Neural crest cell (in vitro differentiated cells): ENCODE measurements around the gene PIP. TPM values are rescaled to one million over a fixed set of nuclear protein-coding genes. Genes with fewer than 3 reads are reported as not detected.
"Not testable (repeated sequence)": the region's sequence is repeated elsewhere in the genome, so short reads cannot be mapped to it uniquely, and the experiment has no call there.

Source experiments
- DNase-seq: peaks from one replicate; pipeline ENCODE4 v3.0.0; 2021; ENCODE audit warnings: low read depth, mixed read lengths, low spot score
- H3K27ac Mint-ChIP-seq: one replicate; pipeline ENCODE4 v1.8.0; 2021; ENCODE audit warnings: mild to moderate bottlenecking, mixed read lengths; ENCODE audit not compliant: unreplicated experiment
- H3K27me3 Mint-ChIP-seq: 2 replicates; pipeline ENCODE4 v1.8.0; 2021; ENCODE audit warnings: low read depth, mild to moderate bottlenecking, mixed read lengths
- H3K36me3 Mint-ChIP-seq: 2 replicates; pipeline ENCODE4 v1.8.0; 2021; ENCODE audit warnings: low read depth, mild to moderate bottlenecking, mixed read lengths
- H3K4me1 Mint-ChIP-seq: 2 replicates; pipeline ENCODE4 v1.8.0; 2021; ENCODE audit warnings: mixed read lengths
- H3K4me3 Mint-ChIP-seq: one replicate; pipeline ENCODE4 v1.8.0; 2021; ENCODE audit warnings: mild to moderate bottlenecking, mixed read lengths
- H3K9me3 Mint-ChIP-seq: 2 replicates; pipeline ENCODE4 v1.8.0; 2021; ENCODE audit warnings: mixed read lengths
- long read RNA-seq: library from polyadenylated mRNA; unstranded; transcript quantifications from one replicate; pipeline ENCODE4 v2.0.0, GENCODE V29; 2020
- total RNA-seq: library from RNA; stranded (reverse); gene quantifications from 2 replicates; pipeline ENCODE4 v1.2.1, GENCODE V29; 2021
- TF ChIP-seq, protein P1 (sequence below): fragments of 200-600 bp; sonication (generic); conservative IDR thresholded peaks from 2 replicates; pipeline ENCODE4 v1.5.0; 2021; ENCODE audit warnings: antibody characterized with exemption, mild to moderate bottlenecking

The PIP gene, protein sequence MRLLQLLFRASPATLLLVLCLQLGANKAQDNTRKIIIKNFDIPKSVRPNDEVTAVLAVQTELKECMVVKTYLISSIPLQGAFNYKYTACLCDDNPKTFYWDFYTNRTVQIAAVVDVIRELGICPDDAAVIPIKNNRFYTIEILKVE
- not detected in 2 replicates for total RNA-seq
- long read RNA-seq, result 0 reads

DNA sequence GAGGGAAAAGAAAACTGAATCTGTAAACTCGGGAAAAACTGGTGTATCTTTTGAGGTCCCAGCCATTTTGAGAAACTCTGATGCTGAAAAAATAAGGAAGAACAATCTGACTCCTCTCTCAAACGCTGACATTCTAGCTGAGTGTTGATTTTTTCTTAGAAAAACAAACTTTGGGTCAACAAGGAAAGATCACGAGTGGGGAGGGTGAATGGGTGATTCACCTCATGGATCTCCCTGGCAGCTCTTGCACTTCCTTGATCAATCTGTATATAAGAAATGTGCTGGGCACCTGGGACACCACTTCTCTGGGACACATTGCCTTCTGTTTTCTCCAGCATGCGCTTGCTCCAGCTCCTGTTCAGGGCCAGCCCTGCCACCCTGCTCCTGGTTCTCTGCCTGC, at the start of gene PIP:
PIP (plus strand) TSS at position 297 of the 400 bp plus-strand sequence; CDS start at position 337, 40 bp downstream.
- Mint-ChIP-seq H3K9me3 (no peaks in the 10 kb centered on the region), H3K27me3 (peaks cover 48% of the 10 kb centered on the region), H3K4me3 (no peak within 1 kb of the TSS), H3K27ac (no peak within 1 kb of the TSS), H3K36me3 (no peaks in the 10 kb centered on the region), H3K4me1 (no peaks in the 10 kb centered on the region)
- TF ChIP-seq, protein P1, sequence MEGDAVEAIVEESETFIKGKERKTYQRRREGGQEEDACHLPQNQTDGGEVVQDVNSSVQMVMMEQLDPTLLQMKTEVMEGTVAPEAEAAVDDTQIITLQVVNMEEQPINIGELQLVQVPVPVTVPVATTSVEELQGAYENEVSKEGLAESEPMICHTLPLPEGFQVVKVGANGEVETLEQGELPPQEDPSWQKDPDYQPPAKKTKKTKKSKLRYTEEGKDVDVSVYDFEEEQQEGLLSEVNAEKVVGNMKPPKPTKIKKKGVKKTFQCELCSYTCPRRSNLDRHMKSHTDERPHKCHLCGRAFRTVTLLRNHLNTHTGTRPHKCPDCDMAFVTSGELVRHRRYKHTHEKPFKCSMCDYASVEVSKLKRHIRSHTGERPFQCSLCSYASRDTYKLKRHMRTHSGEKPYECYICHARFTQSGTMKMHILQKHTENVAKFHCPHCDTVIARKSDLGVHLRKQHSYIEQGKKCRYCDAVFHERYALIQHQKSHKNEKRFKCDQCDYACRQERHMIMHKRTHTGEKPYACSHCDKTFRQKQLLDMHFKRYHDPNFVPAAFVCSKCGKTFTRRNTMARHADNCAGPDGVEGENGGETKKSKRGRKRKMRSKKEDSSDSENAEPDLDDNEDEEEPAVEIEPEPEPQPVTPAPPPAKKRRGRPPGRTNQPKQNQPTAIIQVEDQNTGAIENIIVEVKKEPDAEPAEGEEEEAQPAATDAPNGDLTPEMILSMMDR, result no peak
- no peak for DNase-seq

DNA sequence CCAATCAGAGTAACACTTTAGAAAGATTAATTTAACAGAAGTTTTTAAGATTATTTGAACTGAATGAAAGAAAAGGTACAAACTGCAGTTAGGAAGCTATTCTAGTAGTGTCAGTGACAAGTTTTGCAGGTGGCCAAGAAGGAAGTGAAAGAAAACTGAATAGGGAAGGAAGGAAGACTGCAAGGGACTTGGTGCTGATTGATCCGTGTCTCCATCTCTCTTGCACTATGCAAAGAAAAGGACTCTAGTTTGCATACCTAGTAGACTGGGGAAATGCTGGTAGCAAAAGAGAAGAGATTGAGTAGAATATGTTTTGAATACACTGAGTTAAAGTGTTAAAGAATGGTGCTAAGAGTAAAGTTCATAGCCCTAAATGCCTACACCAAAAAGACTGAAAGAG, 46.8 kb upstream of the PIP start:
- peaks cover 4% of the 10 kb centered on the region for H3K36me3 Mint-ChIP-seq
- H3K4me1 Mint-ChIP-seq, result no peaks in the 10 kb centered on the region
- H3K9me3 Mint-ChIP-seq, result peaks cover 14% of the 10 kb centered on the region
- DNase-seq, result no peak
- H3K4me3 Mint-ChIP-seq, result no peak overlapping the region
- TF ChIP-seq, protein P1, result no peak
- H3K27ac Mint-ChIP-seq, result no peak overlapping the region
- peaks cover 8% of the 10 kb centered on the region for H3K27me3 Mint-ChIP-seq

DNA sequence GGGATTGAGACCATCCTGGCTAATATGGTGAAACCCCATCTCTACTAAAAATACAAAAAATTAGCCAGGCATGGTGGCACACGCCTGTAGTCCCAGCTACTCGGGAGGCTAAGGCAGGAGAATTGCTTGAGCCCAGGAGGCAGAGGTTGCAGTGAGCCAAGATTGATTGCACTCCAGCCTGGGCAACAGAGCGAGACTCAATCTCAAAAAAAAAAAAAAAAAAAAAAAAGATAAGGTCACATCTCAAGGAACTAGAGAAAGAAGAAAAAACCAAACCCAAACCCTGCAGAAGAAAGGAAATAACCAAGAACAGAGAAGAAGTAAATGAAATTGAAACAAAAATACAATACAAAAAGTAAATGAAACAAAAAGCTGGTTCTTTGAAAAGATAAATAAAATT, 46.3 kb upstream of the PIP start:
- not testable (repeated sequence) for H3K4me3 Mint-ChIP-seq, DNase-seq, H3K36me3 Mint-ChIP-seq, H3K27ac Mint-ChIP-seq, H3K27me3 Mint-ChIP-seq, H3K4me1 Mint-ChIP-seq
- peaks cover 14% of the 10 kb centered on the region for H3K9me3 Mint-ChIP-seq

DNA sequence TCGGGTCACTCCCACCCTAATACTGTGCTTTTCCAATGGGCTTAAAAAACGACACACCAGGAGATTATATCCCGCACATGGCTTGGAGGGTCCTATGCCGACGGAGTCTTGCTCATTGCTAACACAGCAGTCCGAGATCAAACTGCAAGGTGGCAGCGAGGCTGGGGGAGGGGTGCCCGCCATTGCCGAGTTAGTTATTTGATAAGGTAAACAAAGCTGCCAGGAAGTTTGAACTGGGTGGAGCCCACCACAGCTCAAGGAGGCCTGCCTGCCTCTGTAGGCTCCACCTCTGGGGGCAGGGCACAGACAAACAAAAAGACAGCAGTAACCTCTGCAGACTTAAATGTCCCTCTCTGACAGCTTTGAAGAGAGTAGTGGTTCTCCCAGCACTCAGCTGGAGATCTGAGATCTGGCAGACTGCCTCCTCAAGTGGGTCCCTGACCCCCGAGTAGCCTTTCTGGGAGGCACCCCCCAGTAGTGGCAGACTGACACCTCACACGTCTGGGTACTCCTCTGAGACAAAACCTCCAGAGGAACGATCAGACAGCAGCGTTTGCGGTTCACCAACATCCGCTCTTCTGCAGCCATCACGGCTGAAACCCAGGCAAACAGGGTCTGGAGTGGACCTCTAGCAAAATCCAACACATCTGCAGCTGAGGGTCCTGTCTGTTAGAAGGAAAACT, 43.2 kb upstream of the PIP start:
- peaks cover 14% of the 10 kb centered on the region for H3K9me3 Mint-ChIP-seq
- not testable (repeated sequence) for H3K36me3 Mint-ChIP-seq, H3K27ac Mint-ChIP-seq, H3K4me1 Mint-ChIP-seq, H3K4me3 Mint-ChIP-seq, DNase-seq
- H3K27me3 Mint-ChIP-seq, result peaks cover 11% of the 10 kb centered on the region

DNA sequence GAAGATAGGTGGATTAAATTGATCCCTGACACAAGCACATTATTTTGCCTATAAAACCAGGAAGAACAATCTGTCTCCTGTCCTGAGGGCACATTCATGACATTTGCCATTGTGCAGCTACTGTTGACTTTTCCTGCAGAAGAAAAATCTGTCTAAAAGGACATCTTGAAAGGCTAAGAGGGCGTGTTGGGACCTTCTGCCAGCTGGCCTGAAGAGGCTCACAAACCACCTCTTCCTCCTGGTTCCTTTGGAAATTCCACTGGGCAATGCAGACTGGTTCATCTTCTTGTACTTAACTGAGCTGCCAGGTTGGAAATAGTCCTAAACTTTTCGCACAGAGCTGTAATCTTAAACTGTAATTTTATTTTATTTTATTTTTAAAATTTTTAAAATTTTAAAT, 35.7 kb upstream of the PIP start:
- peaks cover 17% of the 10 kb centered on the region for H3K9me3 Mint-ChIP-seq
- DNase-seq, result no peak
- no peak overlapping the region for H3K27ac Mint-ChIP-seq
- TF ChIP-seq, protein P1, result no peak
- peaks cover under 1% of the 10 kb centered on the region for H3K27me3 Mint-ChIP-seq
- H3K4me3 Mint-ChIP-seq, result no peak overlapping the region
- H3K36me3 Mint-ChIP-seq, result peaks cover 2% of the 10 kb centered on the region
- H3K4me1 Mint-ChIP-seq, result no peaks in the 10 kb centered on the region

DNA sequence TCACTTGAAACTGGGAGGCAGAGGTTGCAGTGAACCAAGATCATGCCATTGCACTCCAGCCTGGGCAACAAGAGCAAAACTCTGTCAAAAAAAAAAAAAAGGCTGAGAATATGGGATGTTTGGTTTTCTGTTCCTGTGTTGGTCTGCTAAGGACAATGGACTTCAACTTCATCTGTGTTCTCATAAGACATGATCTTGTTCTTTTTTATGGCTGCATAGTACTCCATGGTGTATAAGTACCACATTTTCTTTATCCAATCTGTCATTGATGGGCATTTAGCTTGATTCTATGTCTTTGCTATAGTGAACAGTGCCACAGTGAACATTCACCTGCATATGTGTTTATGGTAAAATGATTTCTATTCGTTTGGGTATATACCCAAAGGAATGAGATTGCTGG, 32.3 kb upstream of the PIP start:
- not testable (repeated sequence) for H3K4me1 Mint-ChIP-seq, H3K4me3 Mint-ChIP-seq, H3K27ac Mint-ChIP-seq, DNase-seq, H3K27me3 Mint-ChIP-seq, H3K36me3 Mint-ChIP-seq
- peaks cover 17% of the 10 kb centered on the region for H3K9me3 Mint-ChIP-seq

DNA sequence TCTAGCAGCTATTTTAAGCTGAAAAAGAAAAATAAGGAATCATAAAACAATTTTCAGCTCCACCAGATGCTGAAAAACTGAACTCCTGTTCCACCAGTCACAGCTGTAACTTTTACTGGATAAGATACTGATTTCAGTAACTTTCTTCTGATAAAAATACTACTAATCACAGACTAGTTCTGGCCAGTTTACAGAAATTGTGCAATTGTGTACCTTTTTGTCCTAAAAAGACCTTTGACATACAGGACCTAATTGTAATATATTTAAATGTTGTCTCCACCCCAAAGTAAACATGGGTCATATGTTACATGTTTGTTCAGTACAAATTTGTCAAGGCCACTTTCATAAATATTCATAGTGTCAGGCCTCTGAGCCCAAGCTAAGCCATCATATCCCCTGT, 27.1 kb upstream of the PIP start:
- no peaks in the 10 kb centered on the region for H3K4me1 Mint-ChIP-seq
- H3K27me3 Mint-ChIP-seq, result peaks cover 3% of the 10 kb centered on the region
- DNase-seq, result no peak
- H3K36me3 Mint-ChIP-seq, result no peaks in the 10 kb centered on the region
- H3K27ac Mint-ChIP-seq, result no peak overlapping the region
- no peak overlapping the region for H3K4me3 Mint-ChIP-seq
- H3K9me3 Mint-ChIP-seq, result peaks cover 5% of the 10 kb centered on the region
- TF ChIP-seq, protein P1, result no peak

DNA sequence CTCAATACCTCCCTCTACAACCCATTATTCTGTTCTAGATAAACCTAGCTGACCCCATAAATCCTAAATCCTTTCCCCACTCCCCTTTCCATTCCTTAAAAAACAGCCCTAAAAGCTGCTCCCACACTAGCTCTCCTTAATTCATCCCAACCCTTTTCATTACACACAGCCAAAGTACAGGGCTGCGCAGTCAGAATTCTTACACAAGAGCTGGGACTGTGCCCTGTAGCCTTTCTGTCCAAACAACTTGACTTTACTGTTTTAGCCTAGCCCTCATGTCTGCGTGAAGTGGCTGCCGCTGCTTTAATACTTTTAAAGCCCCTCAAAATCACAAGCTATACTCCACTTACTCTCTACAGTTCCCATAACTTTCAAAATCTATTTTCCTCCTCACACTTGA, 23.9 kb upstream of the PIP start:
- not testable (repeated sequence) for H3K4me3 Mint-ChIP-seq, DNase-seq, H3K27ac Mint-ChIP-seq, H3K9me3 Mint-ChIP-seq, H3K4me1 Mint-ChIP-seq, H3K27me3 Mint-ChIP-seq, H3K36me3 Mint-ChIP-seq
